ENCODE measurements around the gene RC3H1. TPM values are rescaled to one million over a fixed set of nuclear protein-coding genes. Genes with fewer than 3 reads are reported as not detected.

The RC3H1 gene
- polyA plus RNA-seq, 1 of the 3 experiments (the other 2 are of a cell fraction): 2.9 TPM

- H3K9ac ChIP-seq: no peak overlapping the region
- H4K20me1 ChIP-seq (ENCODE audit: insufficient read depth): peaks cover 78% of the 10 kb centered on the region
- WGBS (ENCODE audit: low lambda C conversion rate): 33% methylated on average over 2 of the region's 2 CpGs
Observed at GRCh38 chr1:174017231-174017970, 4.8 kb downstream of the RC3H1 start.

GRCh38 chr1:174013864-174014418 is 8.2 kb downstream of the RC3H1 start:
- no peak overlapping the region for H2AFZ ChIP-seq (ENCODE audit: low read depth)
- no peak for DNase-seq
- no peak overlapping the region for H3K4me3 ChIP-seq (ENCODE audit: low read depth in 2 of 2, low read length in 1 of 2)
- H3K27me3 ChIP-seq (ENCODE audit: insufficient read depth): no peaks in the 10 kb centered on the region
- H3K4me1 ChIP-seq (ENCODE audit: control insufficient read depth in 1 of 2, insufficient read depth in 2 of 2, low read depth in 1 of 2, low read length in 1 of 2): peaks cover 3 to 16% of the 10 kb centered on the region in 2 experiments; a peak in 2 of 4 replicates
- H4K20me1 ChIP-seq (ENCODE audit: insufficient read depth): peaks cover 75% of the 10 kb centered on the region
- H3K79me2 ChIP-seq (ENCODE audit: insufficient read depth): peaks cover 99% of the 10 kb centered on the region
- H3K9me3 ChIP-seq: no peaks in the 10 kb centered on the region
- TF ChIP-seq MXI1 (IDR thresholded peaks at IDR 0.05; ENCODE audit: low read depth, low read length) (no peak), EP300 (IDR thresholded peaks at IDR 0.05; ENCODE audit: borderline replicate concordance in 1 of 2, low read depth in 1 of 2, low read length in 1 of 2) (no peak), GATA2 (CRISPR knock-in tag; IDR thresholded peaks at IDR 0.05) (no peak), NRF1 (IDR thresholded peaks at IDR 0.05; ENCODE audit: low read depth, low read length) (no peak), GABPA (IDR thresholded peaks at IDR 0.05; ENCODE audit: low read depth) (no peak), REST (IDR thresholded peaks at IDR 0.05; ENCODE audit: low read depth, low read length) (no peak), POLR2AphosphoS5 (IDR thresholded peaks at IDR 0.05; ENCODE audit: low read depth, low read length) (no peak), RFX5 (IDR thresholded peaks at IDR 0.05; ENCODE audit: low read length) (no peak), ZBTB33 (IDR thresholded peaks at IDR 0.05; ENCODE audit: borderline replicate concordance, low read depth) (no peak), YY1 (IDR thresholded peaks at IDR 0.05; ENCODE audit: low read depth) (no peak), CHD2 (IDR thresholded peaks at IDR 0.05; ENCODE audit: low read length, partially characterized antibody) (no peak), SMC3 (IDR thresholded peaks at IDR 0.05; ENCODE audit: low read depth, low read length) (no peak), MAX (IDR thresholded peaks at IDR 0.05; ENCODE audit: low read depth) (no peak), EZH2phosphoT487 (IDR thresholded peaks at IDR 0.05; ENCODE audit: borderline replicate concordance, low read depth) (no peak), TEAD4 (IDR thresholded peaks at IDR 0.05; ENCODE audit: borderline replicate concordance, insufficient read depth) (no peak), RCOR1 (IDR thresholded peaks at IDR 0.05; ENCODE audit: low read length) (no peak), RAD21 (IDR thresholded peaks at IDR 0.05; ENCODE audit: low read length) (no peak)
- CTCF ChIA-PET: interaction anchor here (0.8 kb wide), 1 partner anchor 9 kb away, joined by 3 read pairs; no protein-coding TSS in a partner anchor
- H3K27ac ChIP-seq (ENCODE audit: low read depth in 2 of 2, low read length in 1 of 2): no peak overlapping the region
- H3K9me2 ChIP-seq: no peaks in the 10 kb centered on the region
- peaks cover 6% of the 10 kb centered on the region for H3F3A ChIP-seq (replicated peaks; ENCODE audit: insufficient read depth)
- POLR2A ChIA-PET: no interaction called here
- peaks cover 0 to 16% of the 10 kb centered on the region in 2 experiments for H3K36me3 ChIP-seq (replicated peaks in 1 of 2; ENCODE audit: control insufficient read depth in 1 of 2, insufficient read depth in 2 of 2, low read length in 1 of 2)
- H3K4me2 ChIP-seq: no peak overlapping the region
- 84% methylated on average over 3 of the region's 3 CpGs for WGBS (ENCODE audit: low lambda C conversion rate)
- H3K9ac ChIP-seq: no peak overlapping the region

More at GRCh38 chr1:174017231-174017970, 4.8 kb downstream of the RC3H1 start:
- H3K27me3 ChIP-seq (ENCODE audit: insufficient read depth): no peaks in the 10 kb centered on the region
- DNase-seq: no peak
- H3K4me1 ChIP-seq (ENCODE audit: control insufficient read depth in 1 of 2, insufficient read depth in 2 of 2, low read depth in 1 of 2, low read length in 1 of 2): peaks cover 3 to 30% of the 10 kb centered on the region in 2 experiments; a peak in 2 of 4 replicates
- peaks cover 6 to 9% of the 10 kb centered on the region in 2 experiments for H3K36me3 ChIP-seq (replicated peaks in 1 of 2; ENCODE audit: control insufficient read depth in 1 of 2, insufficient read depth in 2 of 2, low read length in 1 of 2)
- H3K79me2 ChIP-seq (ENCODE audit: insufficient read depth): peaks cover 97% of the 10 kb centered on the region
- no peak overlapping the region for H2AFZ ChIP-seq (ENCODE audit: low read depth)
- H3K4me2 ChIP-seq: peak overlapping the region; percentile 25; the same call in 1 of the 2 replicates
- peak overlapping the region in 1 of 2 experiments; percentile 60; a peak in 2 of 4 replicates for H3K27ac ChIP-seq (ENCODE audit: low read depth in 2 of 2, low read length in 1 of 2)
- POLR2A ChIA-PET: no interaction called here
- H3K9me2 ChIP-seq: no peaks in the 10 kb centered on the region
- CTCF ChIA-PET: interaction anchor here (0.6 kb wide), 1 partner anchor 73 kb away, joined by 3 read pairs; no protein-coding TSS in a partner anchor
- H3K4me3 ChIP-seq (ENCODE audit: low read depth in 2 of 2, low read length in 1 of 2): no peak overlapping the region
- H3K9me3 ChIP-seq: no peaks in the 10 kb centered on the region
- TF ChIP-seq RFX5 (IDR thresholded peaks at IDR 0.05; ENCODE audit: low read length) (no peak), TAF1 (IDR thresholded peaks at IDR 0.05; ENCODE audit: borderline replicate concordance, low read depth, low read length) (no peak)
- H3F3A ChIP-seq (replicated peaks; ENCODE audit: insufficient read depth): peaks cover 6% of the 10 kb centered on the region
